NCI-H1694 treated with DMSO at 0.1 percent for 48 hours (cell line): ENCODE data around the gene CPNE4.
"Not testable (repeated sequence)": the region's sequence is repeated elsewhere in the genome, so short reads cannot be mapped to it uniquely, and the experiment has no call there.

Source experiments
- DNase-seq: peaks from one replicate; lab custom pipeline; 2025; lab: John Stamatoyannopoulos, UW

Gene CPNE4

GRCh38 chr3:131960324-131960723 lies 74.5 kb downstream of the CPNE4 start:
- DNase-seq = no peak

- no peak for DNase-seq
These were observed 76.8 kb downstream of the CPNE4 start for GRCh38 chr3:131957980-131958379.

GRCh38 chr3:131957511-131957910 lies 77.3 kb downstream of the CPNE4 start:
- DNase-seq = no peak

GRCh38 chr3:131948806-131949205 lies 86.0 kb downstream of the CPNE4 start:
- DNase-seq = no peak

- no peak for DNase-seq
These were observed 90.1 kb downstream of the CPNE4 start for GRCh38 chr3:131944676-131945075.

GRCh38 chr3:131933665-131934064 lies 101.1 kb downstream of the CPNE4 start:
- no peak for DNase-seq

- DNase-seq = no peak
These were observed 106.2 kb downstream of the CPNE4 start for GRCh38 chr3:131928593-131928992.

- DNase-seq = no peak
These were observed 109.2 kb downstream of the CPNE4 start for GRCh38 chr3:131925571-131925970.

GRCh38 chr3:131922356-131922755 lies 112.5 kb downstream of the CPNE4 start:
- DNase-seq = no peak

- no peak for DNase-seq
These were observed 117.8 kb downstream of the CPNE4 start for GRCh38 chr3:131917006-131917405.

GRCh38 chr3:131914090-131914691 lies 120.6 kb downstream of the CPNE4 start:
- DNase-seq = no peak

GRCh38 chr3:131912255-131912654 lies 122.6 kb downstream of the CPNE4 start:
- no peak for DNase-seq

- no peak for DNase-seq
These were observed 127.0 kb downstream of the CPNE4 start for GRCh38 chr3:131907796-131908195.

GRCh38 chr3:131903988-131904415 lies 130.8 kb downstream of the CPNE4 start:
- DNase-seq = no peak

GRCh38 chr3:131901686-131902085 lies 133.1 kb downstream of the CPNE4 start:
- no peak for DNase-seq

- no peak for DNase-seq
These were observed 133.9 kb downstream of the CPNE4 start for GRCh38 chr3:131900891-131901290.

GRCh38 chr3:131899021-131899420 lies 135.8 kb downstream of the CPNE4 start:
- no peak for DNase-seq

- no peak for DNase-seq
These were observed 136.5 kb downstream of the CPNE4 start for GRCh38 chr3:131898346-131898745.

GRCh38 chr3:131896285-131896684 lies 138.5 kb downstream of the CPNE4 start:
- no peak for DNase-seq

GRCh38 chr3:131895766-131896165 lies 139.0 kb downstream of the CPNE4 start:
- DNase-seq = no peak

- no peak for DNase-seq
These were observed 142.5 kb downstream of the CPNE4 start for GRCh38 chr3:131892331-131892730.

GRCh38 chr3:131885871-131886270 lies 148.9 kb downstream of the CPNE4 start:
- not testable (repeated sequence) for DNase-seq

- DNase-seq = no peak
These were observed 151.0 kb downstream of the CPNE4 start for GRCh38 chr3:131883711-131884407.

- no peak for DNase-seq
These were observed 151.7 kb downstream of the CPNE4 start for GRCh38 chr3:131883086-131883485.
